Endometrial microvascular endothelial cells (primary cell): ENCODE results near the gene RNF4. TPM values are rescaled to one million over a fixed set of nuclear protein-coding genes. Genes with fewer than 3 reads are reported as not detected.
"Not testable (repeated sequence)": the region's sequence is repeated elsewhere in the genome, so short reads cannot be mapped to it uniquely, and the experiment has no call there.

Experiments
- in situ Hi-C: cut with HindIII; loops from 2 replicates; pipeline ENCODE4 v1.10.0; 2017; ENCODE audit warnings: low sequenced_read_pairs, low pct_unique_long_range_greater_than_20kb; ENCODE audit errors: inconsistent ontology term
- total RNA-seq: library from RNA; depleted of rRNA; stranded (reverse); fragments of >200 nt; gene quantifications from one replicate; pipeline ENCODE4 v1.2.3, GENCODE V29; 2015; ENCODE audit errors: inconsistent ontology term

The RNF4 gene
- total RNA-seq, 1 donor from 2014 or later: 74.1 TPM

DNA sequence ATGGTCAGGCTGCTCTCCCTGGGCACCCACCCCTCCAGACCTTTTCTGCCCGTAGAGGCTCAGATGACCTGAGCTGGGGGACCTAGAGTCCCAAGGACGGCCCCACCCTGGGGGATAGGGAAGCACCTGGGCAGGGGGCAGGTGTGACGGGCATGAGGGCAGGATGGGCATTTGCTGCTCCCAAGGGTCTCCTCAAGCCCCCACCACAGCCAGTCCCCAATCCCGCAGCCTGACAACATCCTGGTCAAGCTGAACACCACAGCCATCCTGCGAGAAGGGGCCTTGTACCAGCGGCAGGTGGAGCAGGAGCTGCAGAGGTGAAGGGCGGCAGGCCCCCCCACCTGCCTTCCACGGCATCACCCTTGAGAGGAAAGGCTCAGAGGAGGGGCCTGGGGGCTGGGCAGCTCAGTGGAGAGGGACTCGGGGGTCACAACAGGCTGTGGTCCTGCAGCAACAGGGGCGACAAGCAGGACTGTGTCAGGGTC lies 17.8 kb upstream of the RNF4 start:
- in situ Hi-C loops: no loop called here

DNA sequence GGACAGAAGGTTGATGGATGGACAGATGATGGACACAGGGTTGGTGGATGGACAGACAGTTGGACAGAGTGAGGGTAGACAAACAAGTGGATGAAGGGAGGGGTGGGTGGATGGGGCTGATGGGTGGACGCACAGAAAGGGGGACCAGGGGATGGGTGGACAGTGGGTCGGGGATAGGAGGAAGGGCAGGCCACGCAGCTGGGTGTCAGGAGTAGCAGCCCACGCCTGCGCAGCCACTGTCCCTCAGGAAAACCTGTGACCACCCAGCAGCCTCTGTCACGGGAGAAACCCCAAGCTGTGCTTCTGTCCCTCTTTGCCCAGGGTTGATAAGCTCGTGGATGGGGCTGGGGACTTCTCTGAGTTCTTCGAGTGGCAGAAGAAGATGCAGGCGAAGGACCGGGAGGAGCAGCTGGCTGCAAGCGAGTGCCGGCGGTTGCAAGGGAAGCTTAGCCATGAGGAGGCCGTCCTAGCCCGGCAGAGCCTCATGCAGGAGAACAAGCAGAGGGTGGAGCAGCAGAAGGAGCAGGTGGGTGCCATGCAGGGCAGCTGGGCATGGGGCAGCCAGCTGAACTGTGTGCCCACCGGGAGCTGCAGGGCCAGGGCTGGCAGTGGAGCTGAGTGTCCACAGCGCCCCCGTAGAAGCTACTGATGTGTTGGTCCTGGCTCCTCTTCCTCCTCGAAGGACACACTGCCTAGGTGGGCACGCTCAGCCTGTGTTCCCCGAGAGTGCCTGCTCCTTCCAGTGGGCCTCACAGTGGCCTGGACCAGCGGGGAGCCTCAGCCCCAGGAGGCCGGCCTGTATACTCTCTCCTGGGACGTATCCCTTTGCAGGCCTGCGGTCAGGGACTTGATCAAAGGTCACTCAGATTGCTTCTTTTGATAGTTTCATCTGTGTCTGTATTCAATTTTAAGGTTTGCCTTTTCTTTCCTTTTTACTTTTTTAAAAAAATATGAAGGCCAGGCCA lies 16.8 kb upstream of the RNF4 start:
- in situ Hi-C loops: no loop called here

DNA sequence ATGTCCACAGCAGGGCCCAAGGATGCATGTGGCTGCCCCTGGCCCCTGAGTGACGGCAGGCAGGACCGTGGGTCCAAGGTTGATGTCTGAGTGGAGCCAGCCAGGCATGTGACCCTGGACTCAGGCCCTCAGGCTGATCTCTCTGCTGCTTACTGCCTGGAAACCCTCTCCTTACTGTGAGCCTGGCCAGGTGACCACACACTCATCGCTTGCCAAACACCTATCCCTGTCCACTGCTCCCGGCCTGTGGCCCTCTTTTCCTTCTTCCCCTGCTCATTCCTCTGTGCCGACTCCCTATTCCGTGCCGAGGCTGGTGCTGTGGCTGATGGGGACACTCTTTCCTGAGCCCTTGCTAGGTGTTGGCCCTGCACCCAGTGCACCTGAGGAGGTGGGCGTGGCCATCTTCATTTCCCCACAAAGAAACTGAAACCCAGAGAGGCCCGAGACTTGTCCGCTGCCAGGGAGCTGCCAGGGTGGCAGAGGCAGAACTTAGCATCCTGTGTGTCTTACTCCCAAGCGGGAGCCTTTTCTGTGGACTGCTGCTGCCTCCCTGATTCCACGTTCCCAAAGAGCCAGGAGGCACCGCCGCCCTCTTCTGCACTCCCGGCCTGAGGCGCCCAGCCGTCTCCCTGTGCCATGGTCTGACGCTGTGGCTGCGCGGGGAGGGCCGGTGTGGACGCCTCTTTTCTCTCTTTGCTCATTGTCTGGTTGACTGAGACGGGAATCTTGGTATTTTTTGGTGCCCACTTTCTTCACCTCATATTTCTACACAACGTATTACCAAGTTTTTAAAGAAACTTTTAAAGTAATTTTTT lies 11.2 kb upstream of the RNF4 start:
- in situ Hi-C loops: no loop called here

DNA sequence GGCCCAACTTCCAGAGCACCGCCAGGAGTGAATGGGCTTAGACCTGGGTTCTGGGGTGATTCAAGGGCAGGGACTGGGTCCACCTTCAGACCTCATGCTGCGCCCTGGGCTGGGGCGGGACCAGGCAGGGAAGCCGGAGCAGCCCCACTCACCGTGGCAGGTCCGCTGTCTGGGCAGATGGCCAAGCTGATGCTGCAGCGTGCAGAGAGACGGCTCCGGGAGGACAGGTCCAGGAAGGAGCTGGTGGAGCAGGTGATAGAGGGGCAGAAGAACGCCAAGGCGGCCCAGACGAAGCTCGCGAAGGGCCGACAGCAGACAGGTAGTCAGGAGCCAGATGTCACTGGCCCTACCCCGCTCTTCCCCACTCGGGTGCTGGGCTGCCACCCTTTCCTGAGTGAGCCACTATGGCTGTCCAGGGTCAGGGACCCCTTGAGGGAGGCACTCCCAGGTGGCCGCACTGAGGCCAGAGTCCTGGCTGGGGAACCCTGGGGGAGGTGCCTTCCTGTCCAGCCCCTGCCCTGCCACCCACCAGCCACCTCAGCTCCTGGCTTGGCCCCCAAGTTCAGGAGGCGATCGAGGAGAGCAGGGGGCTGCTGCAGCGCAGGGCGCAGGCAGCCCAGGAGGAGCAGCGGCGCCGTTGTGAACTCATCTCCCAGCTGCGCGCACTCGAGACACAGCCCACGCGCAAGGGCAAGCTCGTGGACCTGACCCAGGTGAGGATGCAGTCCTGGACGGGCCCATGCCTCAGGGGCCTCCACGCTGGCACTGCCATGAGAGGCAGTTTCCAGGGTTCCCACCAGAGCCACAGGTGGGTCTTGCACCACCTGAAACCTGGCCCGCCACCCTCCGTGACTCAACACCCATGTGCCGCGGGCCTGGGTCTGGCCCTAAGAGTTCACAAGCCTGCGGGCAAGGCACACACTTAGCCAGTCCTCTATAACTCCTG lies 10.1 kb upstream of the RNF4 start:
- in situ Hi-C loops: no loop called here

DNA sequence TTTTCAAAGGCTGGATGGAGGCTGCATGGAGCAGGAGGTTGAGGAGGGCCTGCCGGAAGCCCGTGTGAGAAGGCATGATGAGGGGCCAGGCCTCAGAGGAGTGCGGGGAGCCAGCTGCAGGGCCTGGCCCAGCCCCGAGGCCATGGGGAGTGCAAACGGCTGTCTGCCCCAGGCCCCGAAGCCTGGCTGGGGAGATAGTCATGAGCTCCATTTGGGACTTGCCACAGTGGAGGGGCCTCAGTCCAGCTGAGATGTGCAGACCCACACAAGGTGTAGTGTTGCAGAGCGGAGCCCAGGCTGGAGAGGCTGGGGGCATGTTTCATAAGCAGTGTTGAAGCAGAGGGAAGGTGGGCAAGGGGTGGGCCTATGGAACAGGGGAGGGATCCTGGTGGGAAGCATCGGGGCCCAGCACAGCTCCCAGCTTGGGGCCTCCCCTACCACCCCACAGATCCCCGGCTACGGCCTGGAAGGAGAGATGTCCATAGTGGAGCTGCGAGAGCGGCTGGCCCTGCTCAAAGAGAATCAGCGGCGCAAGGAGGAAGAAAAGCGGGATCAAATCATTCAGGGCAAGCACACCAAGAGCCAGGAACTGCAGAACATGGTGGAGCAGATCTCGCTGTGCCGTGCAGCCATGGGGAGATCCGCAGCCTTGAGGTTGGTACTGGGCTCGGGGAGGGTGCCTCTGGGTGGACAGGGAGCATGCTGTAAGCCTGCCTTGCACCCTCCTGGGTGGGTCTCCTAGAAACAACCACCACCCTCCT lies 9.1 kb upstream of the RNF4 start:
- in situ Hi-C loops: no loop called here

DNA sequence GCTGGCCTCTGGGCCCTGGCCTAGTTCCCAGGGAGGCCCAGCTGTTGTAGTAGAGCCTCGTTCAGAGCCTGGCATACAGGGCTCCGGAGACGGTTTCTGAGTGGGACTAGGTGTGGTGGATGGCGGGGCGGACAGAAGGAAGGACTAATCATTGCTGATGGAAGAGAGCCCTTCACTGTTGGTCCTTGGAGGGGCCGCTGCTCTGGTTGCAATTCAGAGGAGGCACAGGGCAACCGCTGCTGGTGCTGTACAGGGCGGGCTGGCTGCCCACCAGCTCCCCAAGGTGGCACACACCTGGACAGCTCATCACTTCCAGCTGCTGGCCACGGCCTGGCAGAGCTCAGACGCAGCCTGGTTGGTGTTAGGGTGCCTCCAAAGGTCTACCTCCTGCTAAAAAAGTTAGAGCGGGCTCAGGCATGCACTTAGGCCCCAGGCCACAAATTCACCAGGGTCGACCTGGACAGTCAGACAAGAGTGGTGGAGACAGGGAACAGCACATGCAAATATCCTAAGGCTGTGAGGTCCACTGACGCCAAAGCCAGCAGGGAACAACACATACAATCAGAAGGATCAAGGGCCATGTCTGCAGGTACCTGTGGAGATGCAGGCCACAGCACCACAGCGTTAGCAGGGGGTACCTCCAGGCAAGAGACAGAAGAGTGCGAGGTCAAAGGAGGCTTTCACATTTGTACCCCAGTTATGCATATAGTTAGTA lies 7.5 kb upstream of the RNF4 start:
- in situ Hi-C loops: no loop called here

DNA sequence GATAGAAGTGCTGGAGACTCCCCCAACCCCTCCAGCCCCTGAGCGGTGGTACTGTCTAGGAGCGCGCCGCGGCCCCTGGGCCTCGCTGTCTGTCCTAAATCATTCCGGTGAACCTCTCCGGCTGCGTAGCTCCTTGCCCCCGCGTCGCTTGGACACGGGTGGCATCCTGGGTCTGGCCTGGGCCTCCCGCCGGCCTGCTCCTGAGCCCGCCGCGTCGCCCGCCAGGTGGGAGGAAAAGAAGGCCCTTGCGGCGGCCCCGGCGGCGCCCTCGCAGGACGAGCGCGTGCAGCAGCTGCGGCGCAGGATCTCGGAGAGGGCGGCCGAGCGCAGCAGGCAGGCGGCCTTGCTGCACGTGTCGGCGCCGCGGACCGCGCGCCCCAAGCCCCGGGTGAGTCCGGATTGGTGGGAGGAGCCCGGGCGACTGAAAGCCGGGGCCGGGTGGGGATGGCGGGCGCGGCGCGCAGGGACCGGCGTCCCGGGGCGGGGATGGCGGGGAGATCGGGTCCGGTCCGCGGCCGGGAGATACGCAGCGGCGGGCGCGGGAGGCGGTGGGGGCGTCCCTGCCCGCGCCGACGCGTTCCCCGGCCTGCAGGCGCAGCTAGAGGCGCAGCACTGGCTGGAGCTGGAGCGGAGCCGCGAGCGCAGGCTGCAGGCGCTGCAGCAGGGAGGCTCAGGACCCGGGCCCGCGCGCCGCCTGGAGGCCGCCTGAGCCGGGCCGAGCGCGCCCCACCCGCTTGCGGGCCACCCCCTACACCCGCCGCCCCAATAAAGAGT lies 6.5 kb upstream of the RNF4 start:
- in situ Hi-C loops: no loop called here

DNA sequence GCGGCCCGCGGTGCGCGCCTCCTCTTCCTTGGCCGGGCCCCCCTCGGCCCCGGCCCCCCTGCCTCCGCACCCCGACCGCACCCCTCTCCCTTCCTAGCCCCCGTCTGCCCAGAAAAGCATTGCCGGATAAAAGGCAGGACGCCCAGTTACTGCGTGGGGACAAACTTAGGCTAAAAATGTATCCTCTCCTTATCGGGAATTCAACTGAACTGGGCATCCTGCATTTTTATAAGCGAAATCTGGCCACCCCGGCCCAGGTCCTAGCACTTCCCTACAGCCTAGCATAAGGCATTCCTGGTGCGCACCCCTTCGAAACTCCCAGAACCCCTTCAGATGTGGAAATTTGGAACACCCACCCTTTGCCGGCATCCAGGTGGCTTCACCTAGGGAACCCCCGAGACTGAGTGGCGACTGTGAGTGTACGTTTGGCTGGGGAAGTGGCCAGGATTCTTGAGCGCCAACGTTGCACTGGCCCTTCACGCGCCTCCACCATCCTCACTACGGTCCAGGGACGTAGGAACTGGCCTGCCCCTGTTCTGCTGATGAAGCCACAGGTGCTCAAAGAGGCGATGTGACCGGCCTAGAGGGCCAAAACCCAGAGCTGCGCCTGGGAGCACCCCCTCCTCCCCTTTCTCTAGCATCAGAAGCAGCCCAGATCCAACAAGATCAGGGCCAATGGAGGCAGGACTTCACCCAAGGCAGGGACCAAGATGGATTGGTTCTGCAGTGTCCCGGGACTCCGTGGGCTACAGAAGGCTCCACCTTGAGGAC lies 5.7 kb upstream of the RNF4 start:
- in situ Hi-C loops: no loop called here

DNA sequence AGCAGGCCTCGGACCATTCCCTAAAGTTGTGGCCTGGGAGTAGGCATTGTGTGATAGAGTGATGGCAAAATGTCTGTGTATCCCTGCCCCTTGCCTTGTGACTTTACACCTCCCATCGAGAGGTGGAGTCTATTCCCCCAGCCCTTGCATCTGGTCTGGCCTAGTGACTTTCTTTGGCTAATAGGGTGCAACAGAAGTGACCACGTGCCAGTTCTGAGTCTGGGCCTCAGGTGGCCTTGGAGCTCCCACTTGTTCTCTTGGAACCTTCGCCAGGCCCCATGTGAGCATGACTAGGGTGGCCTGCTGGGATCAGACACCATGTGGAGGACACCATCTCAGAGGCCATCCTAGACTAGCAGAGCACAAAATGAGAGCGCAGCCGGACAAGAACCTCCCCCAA lies 3.9 kb upstream of the RNF4 start:
- in situ Hi-C loops: no loop called here

DNA sequence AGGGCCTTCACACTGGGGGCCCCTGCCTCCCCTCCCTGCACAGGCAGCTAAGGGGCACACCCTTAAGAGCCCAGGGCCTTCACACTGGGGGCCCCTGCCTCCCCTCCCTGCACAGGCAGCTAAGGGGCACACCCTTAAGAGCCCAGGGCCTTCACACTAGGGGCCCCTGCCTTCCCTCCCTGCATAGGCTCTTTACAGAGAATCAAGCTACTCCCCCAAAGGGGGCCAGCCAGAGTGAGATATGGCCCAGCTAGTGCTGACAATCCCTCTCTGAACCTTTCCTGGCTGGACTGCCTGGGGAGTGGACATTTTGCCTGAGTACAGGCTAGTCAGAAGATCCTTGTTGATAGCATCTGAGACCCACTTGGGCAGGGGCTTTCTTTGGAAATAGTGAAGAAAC lies 3.4 kb upstream of the RNF4 start:
- in situ Hi-C loops: not testable (repeated sequence)

DNA sequence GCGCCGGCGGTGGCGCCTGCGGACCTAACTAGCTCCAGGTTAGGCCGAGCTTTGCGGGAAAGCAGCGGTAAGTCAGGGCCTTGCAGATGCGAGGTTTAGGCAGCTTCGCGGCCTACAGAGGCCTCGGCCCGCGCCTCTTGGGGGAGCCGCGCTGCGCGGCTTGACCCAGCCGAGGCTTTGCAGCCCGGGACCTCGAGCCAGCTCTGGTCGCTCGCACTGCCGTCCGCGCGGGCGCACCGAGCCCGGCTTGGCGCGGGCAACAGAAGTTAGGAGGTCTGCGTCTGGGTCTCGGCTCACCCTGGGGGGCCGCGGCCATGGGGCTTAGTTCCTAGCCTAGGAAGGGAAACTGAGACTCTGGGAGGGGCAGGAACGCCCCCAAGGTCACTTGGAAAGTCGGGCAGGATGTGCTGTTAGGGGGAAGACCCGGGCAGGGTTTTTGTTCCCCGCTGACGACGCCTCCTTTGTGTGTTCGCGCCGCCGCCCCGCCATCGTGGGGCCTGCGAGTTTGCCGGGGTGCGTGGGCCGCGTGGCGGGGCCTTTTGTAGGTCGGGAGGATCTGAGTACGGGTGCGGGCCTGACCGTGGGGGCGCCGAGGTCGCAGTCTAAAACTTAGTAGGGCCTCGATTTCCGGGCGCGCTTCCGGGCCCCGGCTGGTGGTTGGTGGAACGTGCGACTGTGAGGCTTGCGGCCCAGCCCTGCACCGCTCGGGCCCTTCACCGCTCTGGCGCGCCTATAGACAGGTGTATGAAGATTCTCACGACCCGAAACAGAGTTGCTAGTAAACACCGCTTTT lies 482 bp downstream of the RNF4 start:
- in situ Hi-C loops: no loop called here

DNA sequence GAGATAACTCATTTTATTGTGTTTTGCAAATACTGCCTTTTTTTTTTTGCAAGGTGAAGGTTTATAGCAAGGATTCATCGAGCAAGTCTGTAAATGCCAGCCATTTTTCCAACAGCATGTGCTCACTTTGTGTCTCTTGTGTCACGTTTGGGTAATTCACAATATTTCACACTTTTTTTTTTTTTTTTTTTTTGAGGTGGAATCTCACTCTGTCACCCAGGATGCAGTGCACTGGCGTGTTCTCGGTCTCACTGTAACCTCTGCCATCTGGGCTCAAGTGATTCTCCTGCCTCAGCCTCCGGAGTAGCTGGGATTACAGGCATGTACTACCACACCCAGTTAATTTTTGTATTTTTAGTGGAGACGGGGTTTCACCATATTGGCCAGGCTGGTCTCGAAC lies 1.9 kb downstream of the RNF4 start:
- in situ Hi-C loops: no loop called here

DNA sequence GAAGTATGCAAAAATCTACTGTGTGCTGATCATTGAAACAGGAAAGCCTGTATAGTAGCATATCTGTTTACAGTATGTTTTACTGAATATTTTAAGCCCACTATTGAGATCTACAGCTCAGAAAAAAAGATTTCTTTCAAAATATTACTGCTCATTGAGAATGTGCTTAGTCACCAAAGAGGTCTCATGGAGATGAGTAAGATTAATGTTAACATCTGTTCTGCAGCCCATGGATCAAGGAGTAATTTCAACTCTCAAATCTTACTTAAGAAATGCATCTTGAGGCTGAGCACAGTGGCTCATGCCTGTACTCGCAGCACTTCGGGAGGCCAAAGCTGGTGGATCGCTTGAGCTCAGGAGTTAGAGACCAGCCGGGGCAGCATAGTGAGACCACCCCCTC lies 3.3 kb downstream of the RNF4 start:
- in situ Hi-C loops: no loop called here

DNA sequence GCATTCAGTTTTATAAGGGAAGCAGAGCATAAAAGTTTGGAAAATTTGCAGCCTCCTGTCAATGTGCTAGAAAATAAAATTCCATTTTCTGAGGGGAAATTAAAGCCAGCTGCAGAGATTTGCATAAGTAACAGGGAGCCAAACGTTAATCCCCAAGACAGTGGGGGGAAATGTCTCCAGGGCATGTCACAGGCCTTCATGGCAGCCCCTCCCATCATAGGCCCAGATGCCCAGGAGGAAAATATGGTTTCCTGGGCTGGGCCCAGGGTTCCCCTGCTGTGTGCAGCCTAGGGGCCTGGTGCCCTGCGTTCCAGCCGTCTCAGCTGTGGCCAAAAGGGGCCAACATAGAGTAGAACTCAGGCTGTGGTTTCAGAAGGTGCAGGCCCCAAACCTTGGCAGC lies 9.3 kb downstream of the RNF4 start:
- in situ Hi-C loops: no loop called here

DNA sequence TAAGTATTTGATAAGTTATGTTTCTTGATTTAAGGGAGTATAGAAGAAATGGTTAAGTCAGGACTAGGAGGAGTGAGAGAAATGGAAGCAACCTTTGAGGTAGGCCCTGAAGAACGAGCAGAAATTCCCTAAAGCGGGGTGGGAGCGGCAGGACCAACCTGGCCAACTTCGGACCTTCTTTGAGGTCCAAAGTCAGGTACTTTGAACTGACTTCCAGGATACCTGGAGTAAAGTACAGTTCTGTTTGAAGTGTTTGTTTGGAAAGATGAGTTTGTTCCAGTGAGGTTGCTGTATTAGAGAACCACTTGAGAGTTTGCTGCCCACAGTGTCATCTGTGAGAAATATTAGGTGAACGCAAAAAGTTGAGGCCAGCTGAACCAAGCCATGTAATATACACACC lies 11.7 kb downstream of the RNF4 start:
- in situ Hi-C loops: no loop called here
